ENCODE measurements around the gene RCL1.
A peak's percentile ranks its signal among the peaks of the same experiment; 100 is the strongest.
"Not testable (repeated sequence)": the region's sequence is repeated elsewhere in the genome, so short reads cannot be mapped to it uniquely, and the experiment has no call there.

Gene RCL1

DNA sequence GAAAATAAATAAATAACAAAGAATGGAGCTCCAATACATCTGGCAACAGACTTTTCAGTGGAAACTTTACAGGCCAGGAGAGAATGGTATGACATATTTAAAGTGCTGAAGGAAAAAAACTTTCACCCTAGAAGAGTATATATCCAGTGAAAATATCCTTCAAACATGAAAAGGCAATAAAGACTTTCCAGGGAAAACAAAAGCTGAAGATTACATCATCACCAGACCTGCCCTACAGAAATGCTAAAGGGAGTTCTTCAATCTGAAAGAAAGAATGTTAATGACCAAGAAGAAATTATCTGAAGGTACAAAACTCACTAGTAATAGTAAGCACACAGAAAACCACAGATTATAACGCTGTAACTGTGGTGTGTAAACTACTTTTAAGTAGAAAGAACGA is 8.3 kb upstream of the RCL1 start:
- no peak for DNase-seq

GRCh38 chr9:4786599-4786998 is 6.1 kb upstream of the RCL1 start:
- no peak for DNase-seq

DNA sequence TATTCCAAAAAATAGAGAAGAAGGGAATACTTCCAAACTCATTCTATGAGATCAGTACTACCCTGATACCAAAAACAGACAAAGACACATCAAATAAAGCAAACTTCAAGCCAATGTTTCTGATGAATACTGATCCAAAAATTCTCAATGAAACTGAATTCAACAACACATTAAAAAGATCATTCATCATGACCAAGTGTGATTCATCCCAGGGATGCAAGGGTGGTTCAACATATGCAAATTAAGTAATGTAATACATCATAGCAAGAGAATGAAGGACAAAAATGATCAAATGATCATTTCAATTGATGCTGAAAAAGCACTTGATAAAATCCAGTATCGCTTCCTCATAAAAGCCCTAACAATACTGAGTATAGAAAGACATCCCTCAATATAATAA is 4.9 kb upstream of the RCL1 start:
- DNase-seq, result peak in 1 of 3 donors; percentile 28

GRCh38 chr9:4788703-4789102 is 4.0 kb upstream of the RCL1 start:
- DNase-seq, result no peak

DNA sequence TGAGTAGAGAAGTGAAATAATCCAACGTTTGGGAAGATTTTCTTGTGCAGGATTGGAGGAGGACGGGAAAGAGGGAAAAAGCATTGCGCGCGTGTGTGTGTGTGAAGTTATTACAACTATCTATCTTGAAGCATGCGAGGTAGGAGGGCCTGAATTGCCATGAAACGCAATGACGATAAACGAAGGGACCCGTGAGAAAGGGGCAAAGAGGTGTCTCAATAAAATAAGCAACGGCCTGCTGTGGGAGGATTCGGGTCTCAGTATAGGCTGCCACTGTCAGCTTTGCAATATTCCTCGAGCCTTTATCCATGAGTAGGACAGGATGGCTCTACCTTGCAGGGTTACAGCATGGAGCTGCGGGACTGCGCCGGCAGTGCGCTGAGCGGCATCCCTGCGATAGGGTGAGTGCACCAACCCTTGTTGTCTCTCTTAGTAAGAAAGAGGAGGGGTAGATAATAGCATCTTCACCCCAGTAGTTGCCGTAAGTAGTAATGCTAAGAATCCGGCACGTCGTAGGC is 631 bp upstream of the RCL1 start:
- DNase-seq, result no peak

GRCh38 chr9:4793459-4794395 is 983 bp downstream of the RCL1 start:
- DNase-seq, result no peak

DNA sequence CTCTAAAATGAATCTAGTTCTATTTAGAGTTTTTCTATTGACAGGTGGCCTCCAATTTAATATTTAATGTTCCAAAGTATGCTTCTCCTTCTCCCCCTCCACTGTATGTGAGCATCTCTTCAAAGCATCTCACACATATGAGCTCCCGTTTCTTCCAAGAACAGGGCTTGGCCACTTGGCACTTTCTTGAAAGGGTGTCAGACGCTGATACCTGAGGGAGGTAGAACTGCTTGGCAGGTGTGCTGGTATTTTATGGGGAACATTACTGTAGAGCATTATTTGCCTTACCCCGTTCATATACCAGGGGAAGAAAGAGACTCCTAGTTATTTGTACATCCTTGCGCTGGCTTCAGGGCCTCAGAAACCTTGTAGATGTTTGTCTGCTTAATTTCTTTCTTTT is 1.9 kb downstream of the RCL1 start:
- DNase-seq, result no peak

DNA sequence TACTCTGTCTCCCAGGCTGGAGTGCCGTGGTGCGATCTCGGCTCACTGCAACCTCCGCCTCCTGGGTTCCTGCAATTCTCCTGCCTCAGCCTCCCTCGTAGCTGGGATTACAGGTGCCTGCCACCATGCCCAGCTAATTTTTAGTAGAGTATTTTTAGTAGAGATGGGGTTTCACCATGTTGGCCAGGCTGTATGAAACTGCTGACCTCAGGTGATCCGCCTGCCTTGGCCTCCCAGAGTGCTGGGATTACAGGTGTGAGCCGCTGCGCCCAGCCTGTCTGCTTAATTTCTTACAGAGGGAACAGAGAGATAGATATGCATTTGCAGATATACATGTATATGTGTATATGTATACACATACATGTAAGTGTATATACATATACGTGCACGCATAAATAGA is 2.4 kb downstream of the RCL1 start:
- not testable (repeated sequence) for DNase-seq

DNA sequence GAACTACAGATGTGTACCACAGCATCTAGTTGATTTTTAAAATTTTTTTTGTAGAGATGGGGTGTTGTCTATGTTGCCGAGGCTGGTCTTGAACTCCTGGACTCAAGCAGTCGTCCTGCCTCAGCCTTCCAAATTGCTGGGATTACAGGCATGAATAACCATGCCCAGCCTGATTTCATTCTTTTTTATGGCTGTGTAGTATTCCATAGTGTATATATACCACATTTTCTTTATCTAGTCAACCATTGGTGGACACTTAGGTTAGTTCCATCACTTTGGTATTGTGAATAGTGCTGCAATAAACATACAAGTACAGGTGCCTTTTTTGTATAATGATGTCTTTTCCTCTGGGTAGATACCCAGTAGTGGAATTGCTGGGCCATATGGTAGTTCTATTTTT is 3.8 kb downstream of the RCL1 start:
- no peak for DNase-seq

- peak; percentile 56 to 60 (median 60) for DNase-seq
Measured at GRCh38 chr9:4796988-4797853, 4.5 kb downstream of the RCL1 start.

DNA sequence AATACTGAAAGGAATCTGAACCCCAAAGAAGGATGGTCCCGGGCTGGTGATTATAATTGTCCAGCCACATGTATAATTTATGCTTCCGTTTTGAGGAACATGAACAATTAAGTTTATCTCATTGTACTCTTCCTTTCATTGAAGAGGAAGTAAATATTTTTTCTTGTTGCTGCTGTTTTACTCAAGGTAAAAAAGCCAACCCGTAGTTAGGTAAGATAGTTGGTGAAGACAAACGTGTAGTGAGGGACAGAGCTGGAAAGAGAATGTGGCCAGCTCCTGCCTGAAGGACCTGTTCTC is 5.1 kb downstream of the RCL1 start:
- peak in 1 of 3 donors; percentile 19 for DNase-seq

- peak in 1 of 3 donors; percentile 21 for DNase-seq
Measured at GRCh38 chr9:4798281-4799032, 5.7 kb downstream of the RCL1 start.

DNA sequence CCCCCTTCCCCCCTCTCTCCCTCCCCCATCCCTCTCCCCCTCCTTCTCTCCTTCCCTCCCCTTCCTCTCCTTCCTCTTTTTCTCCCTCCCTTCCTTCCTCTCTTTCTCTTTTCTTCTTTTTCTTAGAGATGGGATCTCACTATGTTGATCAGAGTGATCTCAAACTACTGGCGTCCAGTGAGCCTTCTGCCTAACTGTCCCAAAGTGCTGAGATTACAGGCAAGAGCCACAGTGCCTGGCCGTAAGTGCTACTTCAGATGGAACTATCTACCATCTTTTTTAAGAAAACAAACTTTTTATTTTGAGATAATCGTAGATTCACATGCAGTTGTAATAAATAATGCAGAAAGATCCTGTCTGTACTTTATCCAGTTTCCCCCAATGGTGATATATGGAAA is 6.3 kb downstream of the RCL1 start:
- no peak for DNase-seq

- no peak for DNase-seq
Measured at GRCh38 chr9:4799775-4800174, 7.0 kb downstream of the RCL1 start.

GRCh38 chr9:4801156-4801555 is 8.4 kb downstream of the RCL1 start:
- DNase-seq, result no peak

DNA sequence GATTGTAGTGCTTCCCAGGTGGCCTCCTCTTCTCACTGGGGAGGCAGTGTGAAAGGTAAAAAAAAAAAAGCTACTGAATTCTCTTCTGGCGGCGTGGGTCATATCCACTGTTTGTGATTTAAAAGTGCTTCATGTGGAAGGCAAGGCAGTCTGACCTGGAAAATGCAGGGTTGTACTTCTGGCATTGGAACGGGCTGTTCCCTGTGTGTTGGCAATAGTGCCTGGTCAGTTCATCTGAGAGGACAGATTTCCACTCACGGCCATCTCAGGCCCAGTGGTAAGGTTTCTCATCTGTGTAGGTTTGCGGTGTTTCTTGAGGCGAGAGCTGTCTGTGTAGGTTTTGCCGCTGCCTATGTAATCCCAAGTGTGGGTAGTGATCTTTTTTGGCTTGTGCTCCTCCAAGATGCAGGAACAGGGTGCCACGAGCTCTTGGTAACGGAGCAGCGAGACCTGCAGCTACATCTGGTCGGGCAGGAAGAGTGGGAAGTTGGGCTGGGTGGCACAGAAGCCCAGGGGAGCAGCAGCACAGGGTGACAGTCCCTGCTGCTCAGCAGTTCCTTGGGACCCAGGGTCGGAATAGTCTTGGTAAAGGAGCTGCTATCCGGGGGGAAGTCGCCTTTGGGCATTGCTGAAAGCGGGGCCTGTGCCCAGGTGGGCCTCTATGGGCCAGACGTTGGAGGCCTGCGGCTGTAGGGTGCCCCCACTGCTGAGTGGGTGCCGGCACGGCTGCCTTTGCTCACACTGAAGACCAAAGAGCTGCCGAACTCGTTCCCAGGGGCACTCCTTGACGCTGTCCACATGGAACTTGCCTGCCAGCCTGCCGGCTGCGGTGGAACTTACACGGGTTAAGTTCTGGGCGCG is 11.2 kb downstream of the RCL1 start:
- no peak for DNase-seq

DNA sequence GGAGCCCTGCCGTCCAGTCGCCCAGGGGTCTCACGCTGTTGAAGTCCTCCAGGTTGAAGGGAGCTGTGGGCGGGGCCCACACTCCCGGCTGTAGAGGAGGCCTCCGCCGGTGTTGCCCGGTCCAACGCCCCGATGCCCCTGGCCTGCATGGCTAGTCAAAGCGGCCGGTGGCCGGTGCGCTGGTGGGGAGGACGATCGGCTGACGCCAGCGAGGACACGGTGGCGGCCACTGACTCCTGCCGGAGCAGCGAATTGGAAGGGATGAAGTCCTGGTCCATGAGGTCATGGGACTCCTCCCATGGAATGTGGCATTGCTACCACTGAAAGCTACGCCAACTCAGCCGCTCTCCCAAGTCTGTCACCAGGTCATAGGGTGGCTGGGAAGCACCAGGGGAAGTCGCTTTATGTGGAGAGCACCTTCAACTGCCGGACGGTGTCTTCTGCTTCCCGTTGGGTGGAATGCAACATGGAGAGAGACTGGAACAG is 11.8 kb downstream of the RCL1 start:
- no peak for DNase-seq

GRCh38 chr9:4805191-4805918 is 12.6 kb downstream of the RCL1 start:
- DNase-seq, result peak; percentile 52 to 61 (median 59)

DNA sequence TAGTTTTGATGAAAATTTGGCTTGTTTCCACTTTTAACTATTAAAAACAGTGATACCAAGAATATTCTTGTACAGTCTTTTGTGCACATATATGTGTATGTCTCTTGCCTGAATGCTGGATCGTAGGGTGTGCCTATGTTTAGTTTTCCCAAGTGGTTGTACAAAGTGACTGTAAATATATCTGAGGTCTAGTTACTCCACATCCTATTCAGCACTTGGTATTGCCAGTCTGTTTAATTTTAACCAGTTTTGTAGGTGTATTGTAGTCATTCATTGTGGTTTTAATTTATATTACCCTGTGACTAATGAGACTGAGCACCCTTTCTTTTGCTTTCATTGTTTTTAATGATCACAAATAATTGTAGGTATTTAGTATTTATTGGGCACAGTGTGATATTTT is 17.8 kb downstream of the RCL1 start:
- no peak for DNase-seq

GRCh38 chr9:4811824-4812223 is 19.1 kb downstream of the RCL1 start:
- no peak for DNase-seq

- peak; percentile 15 to 51 (median 41) for DNase-seq
Measured at GRCh38 chr9:4812858-4813257, 20.1 kb downstream of the RCL1 start.

Data from suppressor macrophage treated with lipopolysaccharide for 1 hour (primary cell).